ENCODE data around the gene WDR91. TPM values are rescaled to one million over a fixed set of nuclear protein-coding genes. Genes with fewer than 3 reads are reported as not detected.

The WDR91 gene
- total RNA-seq, 2 donors from 2014 or later: 36.2 to 78.3 TPM

DNA sequence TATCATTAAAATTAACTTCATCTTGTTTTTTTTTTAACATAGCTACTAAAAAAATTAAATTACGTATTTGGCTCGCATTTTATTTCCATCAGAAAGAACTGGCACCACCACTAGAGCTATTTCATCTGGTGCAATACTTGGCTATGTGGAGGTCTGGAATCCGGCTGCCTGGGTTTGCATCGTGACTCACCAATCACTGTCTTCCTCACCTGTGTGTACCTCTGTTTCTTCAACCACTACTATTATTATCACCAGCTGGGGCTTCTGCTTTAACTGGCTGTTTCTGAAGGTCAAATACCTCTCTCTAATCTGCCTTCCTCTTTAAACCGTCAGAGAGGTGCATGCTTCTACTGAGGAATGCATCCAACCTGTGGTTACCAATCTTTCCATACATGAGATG is 6.5 kb downstream of the WDR91 start:
- no peak for TF ChIP-seq CTCF (IDR thresholded peaks at IDR 0.05)
- H3K9me3 ChIP-seq: no peaks in the 10 kb centered on the region
- H3K27ac ChIP-seq: peak overlapping the region in 1 of 2 donors; percentile 61
- peaks cover 12 to 58% of the 10 kb centered on the region in 2 donors for H3K4me1 ChIP-seq (ENCODE audit: control insufficient read depth in 1 of 2, low read depth in 2 of 2)
- no peak for ATAC-seq (ENCODE audit: insufficient number of reproducible peaks, low FRiP score, low read depth)
- no peak for DNase-seq (ENCODE audit: low spot score)
- no peak overlapping the region for H3K4me3 ChIP-seq
- peaks cover 24% of the 10 kb centered on the region for H3K36me3 ChIP-seq
- H3K27me3 ChIP-seq (replicated peaks; ENCODE audit: insufficient read depth): no peaks in the 10 kb centered on the region

- H3K27me3 ChIP-seq (replicated peaks; ENCODE audit: insufficient read depth): no peaks in the 10 kb centered on the region
- peak overlapping the region; percentile 61 to 62 for H3K27ac ChIP-seq
- DNase-seq (ENCODE audit: low spot score) (no peak), ATAC-seq (ENCODE audit: insufficient number of reproducible peaks, low FRiP score, low read depth) (no peak)
- no peak for TF ChIP-seq CTCF (IDR thresholded peaks at IDR 0.05)
- H3K4me3 ChIP-seq: no peak overlapping the region
- peaks cover 12 to 52% of the 10 kb centered on the region in 2 donors for H3K4me1 ChIP-seq (ENCODE audit: control insufficient read depth in 1 of 2, low read depth in 2 of 2)
- H3K9me3 ChIP-seq: no peaks in the 10 kb centered on the region
- peaks cover 27% of the 10 kb centered on the region for H3K36me3 ChIP-seq
Measured at GRCh38 chr7:135204341-135204749, 7.0 kb downstream of the WDR91 start.

- ATAC-seq (ENCODE audit: insufficient number of reproducible peaks, low FRiP score, low read depth) (no peak), DNase-seq (ENCODE audit: low spot score) (no peak)
- no peaks in the 10 kb centered on the region for H3K27me3 ChIP-seq (replicated peaks; ENCODE audit: insufficient read depth)
- peaks cover 49% of the 10 kb centered on the region for H3K36me3 ChIP-seq
- no peak overlapping the region for H3K4me3 ChIP-seq
- no peak for TF ChIP-seq CTCF (IDR thresholded peaks at IDR 0.05)
- H3K9me3 ChIP-seq: no peaks in the 10 kb centered on the region
- H3K4me1 ChIP-seq (ENCODE audit: control insufficient read depth in 1 of 2, low read depth in 2 of 2): peaks cover 0 to 28% of the 10 kb centered on the region in 2 donors
- no peak overlapping the region for H3K27ac ChIP-seq
Measured at GRCh38 chr7:135201350-135201749, 10.0 kb downstream of the WDR91 start.

DNA sequence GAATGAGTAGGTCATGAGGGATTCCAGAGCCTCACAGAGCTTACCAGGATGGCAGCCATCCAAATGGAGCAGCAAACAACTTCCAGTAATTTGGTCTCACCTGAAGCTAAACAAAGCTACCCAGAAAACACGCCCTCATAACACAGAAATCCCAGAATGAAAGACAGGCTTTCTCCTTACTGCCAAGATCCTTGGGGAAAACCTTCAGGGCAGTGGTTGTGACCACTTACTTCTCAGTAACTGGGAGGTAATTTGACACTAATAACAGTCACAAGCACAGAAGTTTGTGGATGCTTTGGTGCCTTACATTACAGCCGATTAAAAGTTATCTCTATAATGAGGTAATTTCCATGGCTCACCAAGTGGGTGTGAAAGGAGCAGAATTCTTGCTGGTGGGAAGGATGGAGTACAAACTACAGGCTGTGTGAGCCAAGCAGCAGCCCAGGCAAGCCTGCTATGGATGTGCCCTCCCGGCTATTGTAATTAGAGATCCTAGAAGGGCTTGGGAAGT is 10.4 kb downstream of the WDR91 start:
- Histone ChIP-seq H3K27ac (no peak overlapping the region), H3K4me3 (no peak overlapping the region), H3K36me3 (peaks cover 53% of the 10 kb centered on the region), H3K4me1 (ENCODE audit: control insufficient read depth in 1 of 2, low read depth in 2 of 2) (peaks cover 0 to 28% of the 10 kb centered on the region in 2 donors), H3K9me3 (no peaks in the 10 kb centered on the region), H3K27me3 (replicated peaks; ENCODE audit: insufficient read depth) (no peaks in the 10 kb centered on the region)
- ATAC-seq (ENCODE audit: insufficient number of reproducible peaks, low FRiP score, low read depth): no peak
- TF ChIP-seq CTCF (IDR thresholded peaks at IDR 0.05): no peak
- DNase-seq (ENCODE audit: low spot score): no peak

GRCh38 chr7:135199439-135199838 is 11.9 kb downstream of the WDR91 start:
- TF ChIP-seq CTCF (IDR thresholded peaks at IDR 0.05): no peak
- H3K27ac ChIP-seq: no peak overlapping the region
- DNase-seq (ENCODE audit: low spot score): no peak
- H3K27me3 ChIP-seq (replicated peaks; ENCODE audit: insufficient read depth): no peaks in the 10 kb centered on the region
- ATAC-seq (ENCODE audit: insufficient number of reproducible peaks, low FRiP score, low read depth): no peak
- peaks cover 60% of the 10 kb centered on the region for H3K36me3 ChIP-seq
- no peak overlapping the region for H3K4me3 ChIP-seq
- no peaks in the 10 kb centered on the region for H3K9me3 ChIP-seq
- H3K4me1 ChIP-seq (ENCODE audit: control insufficient read depth in 1 of 2, low read depth in 2 of 2): peaks cover 0 to 18% of the 10 kb centered on the region in 2 donors

Measured in thoracic aorta (tissue), 2 donors.